GM23338 (cell line): Measurements from ENCODE around the gene PRELID1.

ENCODE experiments used
- CTCF ChIP-seq, 2 experiments: fragments of 200-600 bp in 1 of 2; sonication (generic) in 1 of 2; conservative IDR thresholded peaks; 2 replicates each; pipeline versions ENCODE4 v1.5.1 to v1.6.1; 2016 to 2017; ENCODE audit warnings: antibody characterized with exemption in 2 of 2, low read depth in 2 of 2, mild to moderate bottlenecking in 2 of 2, moderate library complexity in 1 of 2
- EZH2 ChIP-seq: fragments of 200-600 bp; sonication (generic); IDR thresholded peaks from one replicate; pipeline ENCODE4 v1.8.0; 2017; ENCODE audit warnings: antibody characterized with exemption, mild to moderate bottlenecking, low read depth; ENCODE audit not compliant: unreplicated experiment

GRCh38 chr5:177293819-177294581, 9.6 kb upstream of the PRELID1 start:
- TF ChIP-seq EZH2 (no peak), CTCF (conservative IDR thresholded peaks at IDR 0.05; ENCODE audit: low read depth in 2 of 2) (no peak)
